ENCODE measurements around the gene MAP3K7CL. TPM values are rescaled to one million over a fixed set of nuclear protein-coding genes. Genes with fewer than 3 reads are reported as not detected.

Gene MAP3K7CL, protein sequence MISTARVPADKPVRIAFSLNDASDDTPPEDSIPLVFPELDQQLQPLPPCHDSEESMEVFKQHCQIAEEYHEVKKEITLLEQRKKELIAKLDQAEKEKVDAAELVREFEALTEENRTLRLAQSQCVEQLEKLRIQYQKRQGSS
- polyA plus RNA-seq (2013, experiment 1 of 2) = 0.03 TPM
- 0.03 TPM for polyA plus RNA-seq (2013, experiment 2 of 2)

DNA sequence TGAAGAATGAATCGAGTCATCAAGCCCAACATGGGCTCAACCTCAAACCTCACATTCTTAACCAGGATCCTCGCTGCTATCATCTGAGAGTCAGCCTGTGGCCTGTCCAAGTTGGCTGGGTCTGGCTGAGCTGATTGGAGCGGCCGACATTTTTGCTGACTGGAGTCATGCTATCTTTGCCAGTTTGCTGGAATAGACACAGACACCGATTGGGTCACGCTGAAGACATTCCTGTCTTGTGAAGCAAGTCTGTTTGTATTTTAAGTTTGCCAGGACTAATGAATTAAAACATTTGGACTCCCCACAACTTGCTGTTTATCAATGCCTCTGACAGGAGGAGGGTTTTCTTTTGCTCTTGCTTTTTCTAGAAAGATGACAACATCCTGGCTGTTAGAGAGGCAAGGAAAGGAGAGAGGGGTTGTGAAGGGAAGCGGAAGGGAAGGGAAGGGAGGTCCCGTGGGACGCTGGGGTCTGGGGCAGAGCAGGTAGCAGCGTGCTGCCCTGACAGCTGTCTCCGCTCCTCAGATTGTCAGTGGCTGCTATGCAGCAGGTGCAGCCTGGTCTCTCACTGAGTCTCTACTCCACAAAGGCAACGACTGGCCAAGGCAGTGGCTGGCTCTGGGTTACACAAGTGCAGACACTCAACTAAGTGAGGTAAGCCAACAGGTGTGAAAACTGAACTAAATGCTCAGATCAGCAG, at the start of gene MAP3K7CL:
TSS of gene MAP3K7CL (plus strand) at position 375 of the 700 bp plus-strand sequence. CDS start 2,701 bp downstream, outside the sequence.
- no peak within 1 kb of the TSS for H3K9ac ChIP-seq (ENCODE audit: low read length)
- H2BK15ac ChIP-seq (replicated peaks; ENCODE audit: low read depth) = no peak within 1 kb of the TSS
- H3K4me2 ChIP-seq (ENCODE audit: low read length) = no peak within 1 kb of the TSS
- H3K79me2 ChIP-seq (ENCODE audit: control insufficient read depth, insufficient read depth, low read length) = no peaks in the 10 kb centered on the region
- no peak within 1 kb of the TSS for H3K4ac ChIP-seq (ENCODE audit: low read depth, low read length)
- H2BK120ac ChIP-seq (ENCODE audit: low read depth, low read length) = no peak within 1 kb of the TSS
- no peak within 1 kb of the TSS for H4K5ac ChIP-seq (ENCODE audit: low read length)
- no peak within 1 kb of the TSS for H3K23ac ChIP-seq (ENCODE audit: low read length)
- DNase-seq = peak; percentile 45
- no peaks in the 10 kb centered on the region for H3K4me1 ChIP-seq (ENCODE audit: control insufficient read depth, low read depth, low read length)
- no peak within 1 kb of the TSS for H2AK5ac ChIP-seq (ENCODE audit: low read length)
- no peak within 1 kb of the TSS for H3K56ac ChIP-seq (ENCODE audit: low read length)
- H3K18ac ChIP-seq (ENCODE audit: low read length) = no peak within 1 kb of the TSS
- WGBS (ENCODE audit: extremely low coverage, insufficient coverage, low lambda C conversion rate) = no CpG with 5 or more reads among the region's 12 CpGs
- H4K8ac ChIP-seq (ENCODE audit: low read depth, low read length) = no peak within 1 kb of the TSS
- no peak within 1 kb of the TSS for H2BK5ac ChIP-seq (ENCODE audit: low read length)
- no peaks in the 10 kb centered on the region for H3K79me1 ChIP-seq (ENCODE audit: low read length)
- H3K4me3 ChIP-seq (ENCODE audit: low read length) = no peak within 1 kb of the TSS
- no peak within 1 kb of the TSS for H3K27ac ChIP-seq (ENCODE audit: low read depth, low read length)
- H3K27me3 ChIP-seq (ENCODE audit: insufficient read depth, low read length, poor library complexity) = no peaks in the 10 kb centered on the region
- H3K36me3 ChIP-seq (ENCODE audit: control insufficient read depth, insufficient read depth, low read length) = no peaks in the 10 kb centered on the region

DNA sequence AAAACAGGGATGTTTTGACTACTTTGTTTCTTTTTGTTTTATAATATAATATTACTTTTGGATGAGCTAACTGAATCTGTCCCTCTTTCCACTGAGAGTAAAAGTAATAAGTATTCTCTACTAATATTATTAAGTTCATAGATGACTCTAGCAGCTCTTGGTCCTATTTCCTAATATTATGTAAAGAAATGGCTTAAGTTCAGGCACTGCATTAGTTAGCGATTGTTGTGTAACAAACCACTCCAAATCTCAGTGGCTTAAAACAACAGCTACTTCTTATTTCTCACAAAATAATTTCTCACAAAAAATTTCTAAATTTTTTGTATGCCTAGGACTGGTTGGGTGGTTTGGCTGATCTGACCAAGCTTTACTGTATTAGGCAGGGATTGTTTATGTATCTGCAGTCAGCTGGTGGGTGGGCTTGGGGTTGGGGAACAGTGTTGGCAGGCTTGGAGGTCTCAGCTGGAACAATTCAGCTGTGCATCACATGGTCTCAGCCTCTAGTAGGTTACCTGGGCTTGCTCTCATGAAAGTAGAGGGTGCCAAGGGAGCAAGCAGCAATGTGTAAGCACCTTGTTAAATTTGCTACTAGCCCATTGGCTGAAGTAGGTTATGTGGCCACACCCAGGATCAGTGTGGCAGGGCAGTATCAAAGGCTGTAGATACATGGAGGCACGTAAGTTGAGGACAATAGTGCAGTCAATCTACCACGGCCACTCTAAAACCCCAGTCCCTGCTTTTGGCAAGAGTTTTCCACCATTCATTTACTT, 48.2 kb upstream of the MAP3K7CL start:
- Histone ChIP-seq H3K4me1 (ENCODE audit: control insufficient read depth, low read depth, low read length) (no peaks in the 10 kb centered on the region), H2BK5ac (ENCODE audit: low read length) (no peak overlapping the region), H4K8ac (ENCODE audit: low read depth, low read length) (no peak overlapping the region), H3K79me1 (ENCODE audit: low read length) (no peaks in the 10 kb centered on the region), H3K23ac (ENCODE audit: low read length) (no peak overlapping the region), H3K4me2 (ENCODE audit: low read length) (no peak overlapping the region), H4K5ac (ENCODE audit: low read length) (no peak overlapping the region), H2BK120ac (ENCODE audit: low read depth, low read length) (no peak overlapping the region), H3K4ac (ENCODE audit: low read depth, low read length) (no peak overlapping the region), H2BK15ac (replicated peaks; ENCODE audit: low read depth) (no peak overlapping the region), H3K27me3 (ENCODE audit: insufficient read depth, low read length, poor library complexity) (no peaks in the 10 kb centered on the region), H3K79me2 (ENCODE audit: control insufficient read depth, insufficient read depth, low read length) (no peaks in the 10 kb centered on the region), H3K4me3 (ENCODE audit: low read length) (no peak overlapping the region), H2AK5ac (ENCODE audit: low read length) (no peak overlapping the region), H3K56ac (ENCODE audit: low read length) (no peak overlapping the region), H3K27ac (ENCODE audit: low read depth, low read length) (no peak overlapping the region), H3K9ac (ENCODE audit: low read length) (no peak overlapping the region), H3K18ac (ENCODE audit: low read length) (no peak overlapping the region), H3K36me3 (ENCODE audit: control insufficient read depth, insufficient read depth, low read length) (no peaks in the 10 kb centered on the region)
- no CpG with 5 or more reads among the region's 3 CpGs for WGBS (ENCODE audit: extremely low coverage, insufficient coverage, low lambda C conversion rate)
- no peak for DNase-seq

DNA sequence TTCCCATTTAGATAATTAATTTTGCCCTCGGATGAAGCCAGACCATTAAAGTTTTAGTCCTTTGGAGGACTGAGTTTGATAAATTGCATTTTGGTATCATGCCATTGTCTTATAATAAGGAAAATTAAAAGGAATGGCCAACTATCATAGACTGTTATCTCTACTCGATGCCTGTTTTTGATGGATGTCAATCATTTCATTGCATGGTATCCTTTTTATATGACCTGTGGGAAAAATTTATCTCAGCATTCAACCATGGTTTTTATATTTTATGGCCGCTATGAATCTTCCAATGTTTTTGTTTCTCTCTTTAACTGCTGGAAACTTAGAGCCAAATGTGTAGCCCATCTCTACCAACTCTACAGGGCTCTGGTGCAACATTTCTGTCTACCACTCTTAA, 47.1 kb upstream of the MAP3K7CL start:
- H3K23ac ChIP-seq (ENCODE audit: low read length) = no peak overlapping the region
- no peak overlapping the region for H2AK5ac ChIP-seq (ENCODE audit: low read length)
- no CpG with 5 or more reads among the region's 3 CpGs for WGBS (ENCODE audit: extremely low coverage, insufficient coverage, low lambda C conversion rate)
- H3K4me1 ChIP-seq (ENCODE audit: control insufficient read depth, low read depth, low read length) = no peaks in the 10 kb centered on the region
- H3K18ac ChIP-seq (ENCODE audit: low read length) = no peak overlapping the region
- no peak overlapping the region for H2BK120ac ChIP-seq (ENCODE audit: low read depth, low read length)
- H3K79me2 ChIP-seq (ENCODE audit: control insufficient read depth, insufficient read depth, low read length) = no peaks in the 10 kb centered on the region
- DNase-seq = no peak
- no peak overlapping the region for H3K4ac ChIP-seq (ENCODE audit: low read depth, low read length)
- H4K8ac ChIP-seq (ENCODE audit: low read depth, low read length) = no peak overlapping the region
- H3K27me3 ChIP-seq (ENCODE audit: insufficient read depth, low read length, poor library complexity) = no peaks in the 10 kb centered on the region
- no peaks in the 10 kb centered on the region for H3K79me1 ChIP-seq (ENCODE audit: low read length)
- no peak overlapping the region for H3K4me2 ChIP-seq (ENCODE audit: low read length)
- H2BK5ac ChIP-seq (ENCODE audit: low read length) = no peak overlapping the region
- no peak overlapping the region for H3K4me3 ChIP-seq (ENCODE audit: low read length)
- no peak overlapping the region for H3K56ac ChIP-seq (ENCODE audit: low read length)
- no peak overlapping the region for H4K5ac ChIP-seq (ENCODE audit: low read length)
- no peaks in the 10 kb centered on the region for H3K36me3 ChIP-seq (ENCODE audit: control insufficient read depth, insufficient read depth, low read length)
- no peak overlapping the region for H3K27ac ChIP-seq (ENCODE audit: low read depth, low read length)
- no peak overlapping the region for H3K9ac ChIP-seq (ENCODE audit: low read length)
- no peak overlapping the region for H2BK15ac ChIP-seq (replicated peaks; ENCODE audit: low read depth)

DNA sequence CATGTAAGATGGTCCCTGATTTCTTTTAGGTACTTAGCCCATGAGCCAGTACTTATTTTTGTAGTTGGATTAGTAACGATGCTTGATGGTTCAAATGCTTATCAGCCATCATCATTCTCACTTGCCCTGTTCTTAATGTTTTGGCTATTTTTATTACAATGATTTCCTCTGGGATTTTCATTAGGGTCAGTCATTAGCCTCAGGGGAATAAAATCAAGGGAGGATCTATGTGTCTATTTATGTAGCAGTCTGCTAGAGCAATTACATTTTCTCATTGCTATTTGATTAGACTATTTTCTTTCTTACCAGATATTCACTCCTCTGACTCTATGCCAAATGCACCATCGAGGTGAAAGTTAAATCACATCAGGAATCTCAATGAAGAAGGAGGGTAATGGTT, 46.1 kb upstream of the MAP3K7CL start:
- no peak for DNase-seq
- H2BK5ac ChIP-seq (ENCODE audit: low read length) = no peak overlapping the region
- no peak overlapping the region for H3K4ac ChIP-seq (ENCODE audit: low read depth, low read length)
- H3K4me2 ChIP-seq (ENCODE audit: low read length) = no peak overlapping the region
- H3K4me3 ChIP-seq (ENCODE audit: low read length) = no peak overlapping the region
- WGBS (ENCODE audit: extremely low coverage, insufficient coverage, low lambda C conversion rate) = no CpG with 5 or more reads among the region's 2 CpGs
- H3K79me1 ChIP-seq (ENCODE audit: low read length) = no peaks in the 10 kb centered on the region
- no peaks in the 10 kb centered on the region for H3K36me3 ChIP-seq (ENCODE audit: control insufficient read depth, insufficient read depth, low read length)
- no peaks in the 10 kb centered on the region for H3K27me3 ChIP-seq (ENCODE audit: insufficient read depth, low read length, poor library complexity)
- H2AK5ac ChIP-seq (ENCODE audit: low read length) = no peak overlapping the region
- H3K56ac ChIP-seq (ENCODE audit: low read length) = no peak overlapping the region
- H2BK120ac ChIP-seq (ENCODE audit: low read depth, low read length) = no peak overlapping the region
- no peak overlapping the region for H3K23ac ChIP-seq (ENCODE audit: low read length)
- H3K79me2 ChIP-seq (ENCODE audit: control insufficient read depth, insufficient read depth, low read length) = no peaks in the 10 kb centered on the region
- no peak overlapping the region for H3K9ac ChIP-seq (ENCODE audit: low read length)
- no peak overlapping the region for H3K18ac ChIP-seq (ENCODE audit: low read length)
- H4K8ac ChIP-seq (ENCODE audit: low read depth, low read length) = no peak overlapping the region
- H2BK15ac ChIP-seq (replicated peaks; ENCODE audit: low read depth) = no peak overlapping the region
- H3K4me1 ChIP-seq (ENCODE audit: control insufficient read depth, low read depth, low read length) = no peaks in the 10 kb centered on the region
- no peak overlapping the region for H4K5ac ChIP-seq (ENCODE audit: low read length)
- no peak overlapping the region for H3K27ac ChIP-seq (ENCODE audit: low read depth, low read length)

DNA sequence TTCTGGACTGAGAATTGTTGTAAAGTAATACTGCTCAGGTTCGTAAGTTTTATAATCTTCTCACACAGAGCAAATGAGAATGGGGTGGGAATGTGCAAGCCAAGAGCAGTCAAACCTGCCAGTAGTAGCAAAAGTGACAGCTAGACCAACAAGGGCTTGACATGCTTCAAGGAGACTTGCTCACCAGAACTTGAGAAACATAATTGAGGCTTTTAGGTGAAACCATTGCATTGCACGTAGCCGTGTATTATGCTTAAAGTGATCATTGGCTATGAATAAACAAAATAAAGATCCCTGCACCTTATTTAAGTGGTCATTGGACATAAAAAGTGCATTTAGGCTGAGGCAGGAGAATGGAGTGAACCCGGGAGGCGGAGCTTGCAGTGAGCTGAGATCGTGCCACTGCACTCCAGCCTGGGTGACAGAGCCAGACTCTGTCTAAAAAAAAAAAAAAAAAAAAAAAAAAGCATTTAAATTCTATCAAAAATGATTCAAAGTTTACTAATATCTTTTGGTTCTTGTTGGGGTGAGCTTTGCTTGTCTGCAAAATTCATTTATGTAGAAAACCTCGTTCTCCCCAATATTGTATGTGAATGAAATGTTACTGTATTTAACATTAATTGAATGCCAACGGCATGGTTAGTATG, 45.2 kb upstream of the MAP3K7CL start:
- no peak overlapping the region for H4K8ac ChIP-seq (ENCODE audit: low read depth, low read length)
- no peak overlapping the region for H2AK5ac ChIP-seq (ENCODE audit: low read length)
- H3K18ac ChIP-seq (ENCODE audit: low read length) = no peak overlapping the region
- no peak overlapping the region for H3K56ac ChIP-seq (ENCODE audit: low read length)
- H3K4me1 ChIP-seq (ENCODE audit: control insufficient read depth, low read depth, low read length) = no peaks in the 10 kb centered on the region
- DNase-seq = no peak
- no peak overlapping the region for H3K27ac ChIP-seq (ENCODE audit: low read depth, low read length)
- H3K4ac ChIP-seq (ENCODE audit: low read depth, low read length) = no peak overlapping the region
- H3K79me1 ChIP-seq (ENCODE audit: low read length) = no peaks in the 10 kb centered on the region
- no peak overlapping the region for H3K4me3 ChIP-seq (ENCODE audit: low read length)
- no peak overlapping the region for H3K9ac ChIP-seq (ENCODE audit: low read length)
- no peak overlapping the region for H4K5ac ChIP-seq (ENCODE audit: low read length)
- no peak overlapping the region for H3K23ac ChIP-seq (ENCODE audit: low read length)
- WGBS (ENCODE audit: extremely low coverage, insufficient coverage, low lambda C conversion rate) = no CpG with 5 or more reads among the region's 8 CpGs
- H2BK15ac ChIP-seq (replicated peaks; ENCODE audit: low read depth) = no peak overlapping the region
- no peaks in the 10 kb centered on the region for H3K36me3 ChIP-seq (ENCODE audit: control insufficient read depth, insufficient read depth, low read length)
- no peak overlapping the region for H3K4me2 ChIP-seq (ENCODE audit: low read length)
- no peak overlapping the region for H2BK5ac ChIP-seq (ENCODE audit: low read length)
- H2BK120ac ChIP-seq (ENCODE audit: low read depth, low read length) = no peak overlapping the region
- no peaks in the 10 kb centered on the region for H3K27me3 ChIP-seq (ENCODE audit: insufficient read depth, low read length, poor library complexity)
- no peaks in the 10 kb centered on the region for H3K79me2 ChIP-seq (ENCODE audit: control insufficient read depth, insufficient read depth, low read length)

Measured in mesendoderm (in vitro differentiated cells).